GM23248 (cell line): ENCODE measurements around the gene KCNIP3. TPM values are rescaled to one million over a fixed set of nuclear protein-coding genes. Genes with fewer than 3 reads are reported as not detected.

ENCODE experiments used
- DNase-seq: peaks from one replicate; pipeline ENCODE4 v3.0.0-alpha.2; 2015
- H2AFZ ChIP-seq: fragments of 200-600 bp; sonication (generic); 2 replicates; pipeline ENCODE4 v1.6.1; 2016; ENCODE audit warnings: antibody characterized with exemption
- H3F3A ChIP-seq: fragments of 200-600 bp; sonication (generic); 2 replicates; pipeline ENCODE4 v1.6.1; 2016; ENCODE audit warnings: mild to moderate bottlenecking, antibody characterized with exemption, mixed run types; ENCODE audit not compliant: insufficient read depth
- H3K27ac ChIP-seq: fragments of 200-600 bp; sonication (generic); 2 replicates; pipeline ENCODE4 v1.5.1; 2016; ENCODE audit warnings: mild to moderate bottlenecking
- H3K27me3 ChIP-seq: fragments of 200-600 bp; sonication (generic); replicated peaks from 2 replicates; pipeline ENCODE4 v1.6.1; 2016; ENCODE audit warnings: mild to moderate bottlenecking; ENCODE audit not compliant: insufficient read depth
- H3K36me3 ChIP-seq: fragments of 200-600 bp; sonication (generic); 2 replicates; pipeline ENCODE4 v1.6.1; 2016; ENCODE audit warnings: low read depth, mild to moderate bottlenecking
- H3K4me1 ChIP-seq: fragments of 200-600 bp; sonication (generic); 2 replicates; pipeline ENCODE4 v1.6.1; 2016; ENCODE audit warnings: mild to moderate bottlenecking; ENCODE audit not compliant: insufficient read depth
- H3K4me2 ChIP-seq: fragments of 200-600 bp; sonication (generic); one replicate; pipeline ENCODE4 v1.6.1; 2016; ENCODE audit warnings: mild to moderate bottlenecking; ENCODE audit not compliant: unreplicated experiment
- H3K4me3 ChIP-seq: fragments of 200-600 bp; sonication (generic); 2 replicates; pipeline ENCODE4 v1.5.1; 2016; ENCODE audit warnings: mild to moderate bottlenecking
- H3K79me2 ChIP-seq: fragments of 200-600 bp; sonication (generic); 2 replicates; pipeline ENCODE4 v1.6.1; 2016; ENCODE audit warnings: mild to moderate bottlenecking; ENCODE audit not compliant: insufficient read depth
- H3K9ac ChIP-seq: fragments of 200-600 bp; sonication (generic); 2 replicates; pipeline ENCODE4 v1.6.1; 2016; ENCODE audit warnings: mild to moderate bottlenecking
- H3K9me2 ChIP-seq: fragments of 200-600 bp; sonication (generic); 2 replicates; pipeline ENCODE4 v1.6.1; 2016; ENCODE audit warnings: mixed run types, mild to moderate bottlenecking, moderate library complexity; ENCODE audit not compliant: insufficient read depth
- H3K9me3 ChIP-seq: fragments of 200-600 bp; sonication (generic); one replicate; pipeline ENCODE4 v1.6.1; 2017; ENCODE audit warnings: low read depth
- H4K20me1 ChIP-seq: fragments of 200-600 bp; sonication (generic); 2 replicates; pipeline ENCODE4 v1.6.0; 2016; ENCODE audit not compliant: insufficient read depth
- EZH2 ChIP-seq: fragments of 200-600 bp; sonication (generic); IDR thresholded peaks from 2 replicates; pipeline ENCODE4 v1.6.1; 2018; ENCODE audit warnings: antibody characterized with exemption, mild to moderate bottlenecking; ENCODE audit not compliant: insufficient read depth, poor library complexity, severe bottlenecking
- EZH2phosphoT487 ChIP-seq: fragments of 200-600 bp; sonication (generic); IDR thresholded peaks from 2 replicates; pipeline ENCODE4 v1.6.1; 2018; ENCODE audit warnings: antibody characterized with exemption, moderate library complexity, mild to moderate bottlenecking, low read depth; ENCODE audit not compliant: insufficient read depth
- WGBS, 2 experiments: methylation state at CpG; one replicate each; pipeline ENCODE4 v1.1.6; 2015 to 2017; ENCODE audit warnings: low lambda C conversion rate in 2 of 2, low coverage in 1 of 2; ENCODE audit errors: missing lambda C conversion rate in 2 of 2; 5-methylcytosine and 5-hydroxymethylcytosine counted together
- in situ Hi-C: fragments of 300-500 bp; cut with MboI; formaldehyde crosslinking; loops from 2 replicates; pipeline ENCODE4 v1.15.0; 2020
- polyA plus RNA-seq: library from polyadenylated mRNA; unstranded; fragments of >200 nt; fragmentation: Nextera tagmentation; extraction: Ambion mirVana; gene quantifications from 2 replicates; pipeline ENCODE4 v1.2.1, GENCODE V29; 2016
- total RNA-seq: library from RNA; depleted of rRNA; stranded (reverse); fragments of >200 nt; shearing (Covaris generic); gene quantifications from 2 replicates; pipeline ENCODE4 v1.2.3, GENCODE V29; 2014; rRNA removed

Gene KCNIP3
- 10.7 and 11.9 TPM in 2 replicates for total RNA-seq
- polyA plus RNA-seq, result 3.7 and 4.9 TPM in 2 replicates

- in situ Hi-C loops, result no loop called here
- Histone ChIP-seq H3K27me3 (peaks cover 15% of the 10 kb centered on the region; the same call in 1 of the 2 replicates), H4K20me1 (no peaks in the 10 kb centered on the region), H3K79me2 (no peaks in the 10 kb centered on the region), H3K4me2 (no peak within 1 kb of the TSS), H3K9me3 (no peaks in the 10 kb centered on the region), H3K9me2 (no peaks in the 10 kb centered on the region), H2AFZ (no peak within 1 kb of the TSS), H3K36me3 (no peaks in the 10 kb centered on the region), H3K27ac (no peak within 1 kb of the TSS), H3K9ac (no peak within 1 kb of the TSS), H3F3A (no peaks in the 10 kb centered on the region), H3K4me1 (no peaks in the 10 kb centered on the region), H3K4me3 (no peak within 1 kb of the TSS)
- TF ChIP-seq EZH2 (no peak), EZH2phosphoT487 (no peak)
- no peak for DNase-seq
- 7 to 18% methylated on average over 8 to 13 of the region's 13 CpGs for WGBS, 2 experiments
These were observed at the start of gene KCNIP3 for GRCh38 chr2:95296880-95297487. KCNIP3 (plus strand) TSS chr2:95297347; CDS start chr2:95297439, 92 bp downstream.

- H3K9me2 ChIP-seq, result no peaks in the 10 kb centered on the region
- in situ Hi-C loops, result no loop called here
- H3K27ac ChIP-seq, result no peak overlapping the region
- no peaks in the 10 kb centered on the region for H3K79me2 ChIP-seq
- no peak overlapping the region for H3K4me3 ChIP-seq
- DNase-seq, result no peak
- no peaks in the 10 kb centered on the region for H4K20me1 ChIP-seq
- H3K36me3 ChIP-seq, result no peaks in the 10 kb centered on the region
- no peaks in the 10 kb centered on the region for H3K9me3 ChIP-seq
- peaks cover 7% of the 10 kb centered on the region; the same call in 1 of the 2 replicates for H3K27me3 ChIP-seq
- TF ChIP-seq EZH2, result no peak
- no peak for TF ChIP-seq EZH2phosphoT487
- H3F3A ChIP-seq, result no peaks in the 10 kb centered on the region
- no peaks in the 10 kb centered on the region for H3K4me1 ChIP-seq
- no peak overlapping the region for H2AFZ ChIP-seq
- no peak overlapping the region for H3K9ac ChIP-seq
- WGBS, 2 experiments, result 2 to 4% methylated on average over 2 of the region's 2 CpGs
- no peak overlapping the region for H3K4me2 ChIP-seq
These were observed 38.9 kb upstream of the KCNIP3 start for GRCh38 chr2:95258271-95258670.

GRCh38 chr2:95260028-95261023 lies 36.8 kb upstream of the KCNIP3 start:
- in situ Hi-C loops, result no loop called here
- Histone ChIP-seq H3K4me3 (no peak overlapping the region), H3K79me2 (no peaks in the 10 kb centered on the region), H3K9ac (no peak overlapping the region), H3K9me3 (no peaks in the 10 kb centered on the region), H3K27me3 (peaks cover 7% of the 10 kb centered on the region; the same call in 1 of the 2 replicates), H2AFZ (no peak overlapping the region), H3K9me2 (no peaks in the 10 kb centered on the region), H3K4me2 (no peak overlapping the region), H4K20me1 (no peaks in the 10 kb centered on the region), H3K27ac (no peak overlapping the region), H3K4me1 (no peaks in the 10 kb centered on the region), H3F3A (no peaks in the 10 kb centered on the region), H3K36me3 (no peaks in the 10 kb centered on the region)
- TF ChIP-seq EZH2 (no peak), EZH2phosphoT487 (no peak)
- WGBS, 2 experiments, result 32% methylated on average over 8 of the region's 8 CpGs
- DNase-seq, result peak; percentile 67

GRCh38 chr2:95261602-95262001 lies 35.5 kb upstream of the KCNIP3 start:
- TF ChIP-seq EZH2 (no peak), EZH2phosphoT487 (no peak)
- no peaks in the 10 kb centered on the region for H3K36me3 ChIP-seq
- H3K9ac ChIP-seq, result no peak overlapping the region
- no peak overlapping the region for H3K4me2 ChIP-seq
- 28 to 41% methylated on average over 6 of the region's 6 CpGs for WGBS, 2 experiments
- no peak overlapping the region for H2AFZ ChIP-seq
- no peaks in the 10 kb centered on the region for H3K9me3 ChIP-seq
- no peak overlapping the region for H3K27ac ChIP-seq
- H3K4me1 ChIP-seq, result no peaks in the 10 kb centered on the region
- H4K20me1 ChIP-seq, result no peaks in the 10 kb centered on the region
- H3K4me3 ChIP-seq, result no peak overlapping the region
- H3K9me2 ChIP-seq, result no peaks in the 10 kb centered on the region
- no peaks in the 10 kb centered on the region for H3K79me2 ChIP-seq
- H3K27me3 ChIP-seq, result peaks cover 12% of the 10 kb centered on the region; the same call in 1 of the 2 replicates
- DNase-seq, result no peak
- in situ Hi-C loops, result no loop called here
- no peaks in the 10 kb centered on the region for H3F3A ChIP-seq
